NCI-H2171 (cell line): ENCODE measurements around the gene TMEM117.

Source experiments
- DNase-seq: peaks from one replicate; lab custom pipeline; 2025; lab: John Stamatoyannopoulos, UW

Gene TMEM117

GRCh38 chr12:43964033-43964432 lies 128.2 kb downstream of the TMEM117 start:
- DNase-seq, result no peak

GRCh38 chr12:43964961-43965360 lies 129.1 kb downstream of the TMEM117 start:
- no peak for DNase-seq

DNA sequence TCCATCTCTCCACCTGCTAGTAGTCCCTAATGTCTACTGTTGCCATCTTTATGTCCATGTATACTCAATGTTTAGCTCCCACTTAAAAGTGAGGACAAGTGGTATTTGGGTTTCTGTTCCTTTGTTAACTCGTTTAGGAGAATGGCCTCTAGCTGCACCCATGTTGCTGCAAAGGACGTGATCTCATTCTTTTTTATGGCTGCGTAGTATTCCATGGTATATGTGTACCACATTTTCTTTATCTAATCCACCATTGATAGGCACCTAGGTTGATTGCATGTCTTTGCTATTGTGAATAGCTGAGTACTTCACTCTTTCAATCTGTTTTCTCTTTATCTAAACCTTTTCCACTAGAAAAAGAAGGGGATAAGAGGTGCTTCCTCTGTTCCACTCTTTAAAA lies 130.0 kb downstream of the TMEM117 start:
- no peak for DNase-seq

GRCh38 chr12:43968736-43969135 lies 132.9 kb downstream of the TMEM117 start:
- DNase-seq, result no peak

GRCh38 chr12:43969882-43970281 lies 134.0 kb downstream of the TMEM117 start:
- no peak for DNase-seq

DNA sequence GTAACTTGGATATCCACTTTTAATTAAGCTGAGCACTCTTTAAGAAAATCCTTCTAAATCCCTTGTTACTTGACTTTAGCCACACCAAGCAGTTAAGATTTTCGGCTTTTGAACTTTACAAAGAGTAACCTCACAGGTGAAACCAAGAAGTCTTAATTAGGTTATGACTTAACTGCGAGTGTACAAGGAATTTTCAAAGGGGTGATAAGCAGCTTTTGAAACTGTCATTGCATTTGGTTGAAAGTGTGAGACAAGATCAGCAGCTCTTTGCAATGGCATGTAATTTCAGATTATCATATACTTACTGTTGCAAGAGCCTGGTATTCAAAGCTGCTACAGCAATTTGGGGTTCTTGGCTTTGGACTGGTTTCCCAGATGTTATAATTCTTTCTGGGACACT lies 137.5 kb downstream of the TMEM117 start:
- no peak for DNase-seq

DNA sequence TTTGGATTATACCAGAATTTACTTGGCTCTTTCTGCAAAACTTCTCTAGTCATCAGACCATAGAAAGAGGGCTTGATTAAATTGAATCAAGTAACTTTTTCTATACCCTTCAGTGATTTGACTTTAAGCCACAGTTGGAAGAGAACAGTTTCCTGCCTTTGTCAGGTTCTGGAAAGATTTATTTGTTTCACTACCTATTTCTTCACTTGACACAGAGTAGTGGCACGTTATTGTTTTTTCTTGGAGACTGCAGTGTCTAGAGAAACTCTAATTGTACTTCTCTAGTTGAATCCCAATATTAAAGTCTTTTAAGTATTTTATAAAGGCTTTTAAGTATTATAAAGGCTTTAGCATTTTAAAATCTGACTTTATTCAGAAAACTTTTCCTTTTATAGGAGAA lies 138.1 kb downstream of the TMEM117 start:
- no peak for DNase-seq

DNA sequence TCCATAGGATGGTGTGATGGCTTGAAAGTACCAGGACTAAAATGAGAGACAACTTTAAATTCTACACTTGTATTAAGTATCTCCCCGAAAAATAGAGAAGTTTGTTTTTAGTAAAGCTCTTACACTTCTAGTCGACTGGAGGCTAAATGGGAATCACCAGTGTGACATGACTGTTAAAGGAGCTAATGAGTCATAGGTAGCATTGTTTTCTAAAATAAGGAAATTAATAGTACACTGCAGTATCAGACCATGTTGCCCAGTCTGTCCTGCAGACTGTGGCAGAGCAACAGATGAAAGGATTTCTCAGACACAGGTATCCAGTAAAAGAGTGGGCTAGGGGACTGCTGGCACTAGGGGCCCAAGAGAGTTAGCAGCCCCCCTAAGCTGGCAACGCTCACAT lies 140.1 kb downstream of the TMEM117 start:
- DNase-seq, result no peak

DNA sequence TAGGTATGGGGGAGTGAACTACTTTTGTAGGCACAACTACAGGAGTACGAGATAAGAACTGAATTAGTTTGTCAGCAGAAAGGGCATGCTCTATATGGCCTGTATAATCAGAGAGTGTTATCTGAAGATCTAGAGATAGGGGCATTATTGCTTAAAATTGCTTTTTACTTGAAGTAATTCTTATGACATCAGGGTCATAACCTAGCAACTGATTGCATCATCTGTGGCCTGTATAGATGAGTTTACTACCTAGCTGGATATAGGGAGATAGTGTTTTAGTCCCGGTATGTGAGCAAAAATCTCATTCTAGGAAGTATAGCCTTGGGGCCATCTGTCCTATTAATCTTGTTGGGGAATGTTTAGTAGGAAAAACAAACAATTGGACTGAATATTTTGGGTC lies 142.7 kb downstream of the TMEM117 start:
- DNase-seq, result no peak

GRCh38 chr12:43979450-43979849 lies 143.6 kb downstream of the TMEM117 start:
- DNase-seq, result no peak

GRCh38 chr12:43980627-43981191 lies 144.8 kb downstream of the TMEM117 start:
- no peak for DNase-seq

GRCh38 chr12:43981726-43982125 lies 145.8 kb downstream of the TMEM117 start:
- no peak for DNase-seq

GRCh38 chr12:43982544-43982943 lies 146.7 kb downstream of the TMEM117 start:
- no peak for DNase-seq

DNA sequence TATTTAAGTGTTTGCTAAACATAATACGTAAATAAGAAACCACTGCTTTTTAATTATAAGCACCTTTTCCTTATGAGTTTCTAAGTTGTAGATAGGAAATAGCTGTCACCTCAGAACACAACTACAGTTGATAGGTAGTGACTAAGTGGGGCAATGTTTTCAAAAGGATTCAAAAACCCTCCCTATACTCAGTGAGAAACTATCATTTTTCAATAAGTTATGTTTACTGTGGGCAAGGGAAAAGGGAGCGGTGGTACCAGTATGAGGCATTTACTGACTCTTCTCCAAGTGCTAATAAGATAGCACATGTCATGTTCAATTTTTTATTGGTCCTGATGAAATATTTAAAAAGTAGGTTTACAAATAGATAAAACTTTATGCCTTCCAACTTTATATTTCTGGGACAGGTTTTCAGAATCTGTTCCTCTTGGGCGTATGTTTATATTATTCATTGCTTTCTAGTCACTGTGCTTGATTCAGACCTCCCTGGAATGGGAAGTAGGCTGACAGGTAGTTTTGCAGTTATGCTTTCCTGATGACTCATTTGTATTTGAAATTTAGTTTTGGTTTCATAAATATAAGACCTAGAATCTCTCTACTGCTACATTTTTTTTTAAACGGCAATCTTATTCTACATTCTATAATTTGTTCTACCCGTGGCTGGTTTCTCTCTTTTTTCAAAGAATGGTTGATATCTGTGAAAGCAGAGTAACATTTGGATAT lies 153.1 kb downstream of the TMEM117 start:
- no peak for DNase-seq

GRCh38 chr12:43992856-43993255 lies 157.0 kb downstream of the TMEM117 start:
- no peak for DNase-seq

DNA sequence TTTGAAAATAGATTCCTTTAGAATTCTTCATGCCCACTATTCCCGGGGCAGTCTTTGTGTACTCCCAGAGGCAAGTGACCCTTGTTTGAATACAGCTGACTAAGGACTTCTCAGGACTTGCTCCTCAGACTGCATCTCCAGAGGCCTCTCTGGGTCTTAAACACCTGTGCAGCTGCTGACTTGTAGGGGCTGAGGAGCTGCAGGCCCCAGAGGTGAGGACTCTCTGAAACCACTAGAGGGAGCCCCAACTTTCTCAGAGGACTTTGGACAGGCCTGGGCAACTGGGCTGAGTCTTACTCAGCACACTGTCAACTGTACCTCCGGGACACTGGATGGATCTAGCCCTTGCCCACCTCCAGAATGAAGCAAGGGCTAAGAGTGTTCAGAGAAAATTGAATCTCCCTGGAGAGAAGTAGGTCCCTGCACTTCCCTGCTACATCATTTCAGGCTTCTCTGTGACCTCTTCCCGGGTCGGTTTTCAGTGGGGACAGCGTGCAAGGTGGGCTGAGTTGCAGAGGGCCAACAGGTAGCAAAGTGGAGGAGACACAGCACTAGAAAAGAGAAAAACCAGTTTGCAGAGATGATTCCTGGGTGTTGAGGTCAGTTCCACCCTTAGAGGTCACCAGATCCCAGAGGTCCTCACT lies 164.6 kb downstream of the TMEM117 start:
- DNase-seq, result peak; percentile 12

DNA sequence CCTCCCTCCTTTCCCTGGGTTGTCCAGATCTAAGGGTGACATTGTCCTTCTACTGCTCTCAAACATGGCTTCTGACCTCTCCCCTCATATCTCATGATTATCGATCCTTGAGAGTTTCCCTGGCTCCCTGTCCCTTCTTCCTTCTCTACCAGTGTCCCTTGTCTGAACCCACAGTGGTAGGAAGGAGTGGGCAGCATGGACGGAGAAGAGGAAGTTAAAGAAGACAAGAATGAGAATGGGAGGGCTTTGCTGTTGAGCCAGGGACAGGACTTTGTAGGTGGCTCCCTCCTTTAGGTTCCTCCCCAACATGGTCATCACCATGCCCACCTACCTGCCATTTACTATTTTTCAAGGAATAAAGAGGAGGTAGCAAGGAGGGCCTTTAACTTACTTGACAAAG lies 166.7 kb downstream of the TMEM117 start:
- no peak for DNase-seq

- DNase-seq, result no peak
These were observed 167.8 kb downstream of the TMEM117 start for GRCh38 chr12:44003721-44004120.

DNA sequence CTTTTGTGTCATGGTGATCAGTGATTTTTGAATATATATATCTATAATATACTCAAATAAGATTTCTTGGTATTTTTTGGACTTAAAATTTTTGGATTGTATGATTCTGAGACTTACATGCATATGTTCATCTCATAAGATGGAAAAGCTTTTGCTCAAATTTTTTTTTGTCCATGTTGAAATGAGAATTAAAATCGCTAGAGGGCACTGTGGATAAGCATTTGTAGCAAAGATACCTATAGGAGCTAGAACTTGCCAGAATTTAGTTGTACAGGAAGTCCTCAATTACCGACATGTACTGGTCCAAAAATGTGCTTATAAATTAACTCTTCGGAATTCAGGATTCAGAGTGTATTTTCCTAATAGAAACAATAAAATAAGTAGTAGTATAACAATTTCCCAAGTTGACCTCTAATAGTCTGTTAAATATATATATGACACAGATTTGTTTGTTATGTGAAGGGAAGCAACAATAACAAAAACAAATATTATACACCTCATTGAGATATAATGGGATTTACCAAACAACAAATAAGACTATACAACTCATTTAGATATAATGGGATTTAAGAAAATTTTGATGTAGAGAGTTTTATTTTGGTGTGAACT lies 179.6 kb downstream of the TMEM117 start:
- no peak for DNase-seq

GRCh38 chr12:44017216-44017615 lies 181.3 kb downstream of the TMEM117 start:
- no peak for DNase-seq

DNA sequence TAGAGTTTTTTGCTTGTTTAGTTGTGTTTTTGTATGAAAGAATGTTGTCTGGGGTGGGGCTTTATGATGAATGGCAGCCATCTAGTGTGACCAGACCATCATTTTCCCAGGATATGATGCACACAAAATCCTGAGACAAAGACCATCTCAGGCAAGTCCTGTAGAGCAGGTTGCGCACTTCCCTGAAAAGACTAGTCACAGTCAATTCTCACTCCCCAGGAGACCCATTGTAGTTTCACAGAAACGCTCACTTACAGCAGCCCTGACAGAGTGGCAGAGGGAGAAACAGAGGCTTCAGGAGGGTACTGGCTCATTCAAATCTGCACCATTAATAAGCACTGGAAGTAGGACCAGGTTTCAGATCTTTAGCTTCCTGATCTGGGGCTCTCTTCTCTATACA lies 183.2 kb downstream of the TMEM117 start:
- no peak for DNase-seq

- DNase-seq, result no peak
These were observed 184.7 kb downstream of the TMEM117 start for GRCh38 chr12:44020555-44020954.

DNA sequence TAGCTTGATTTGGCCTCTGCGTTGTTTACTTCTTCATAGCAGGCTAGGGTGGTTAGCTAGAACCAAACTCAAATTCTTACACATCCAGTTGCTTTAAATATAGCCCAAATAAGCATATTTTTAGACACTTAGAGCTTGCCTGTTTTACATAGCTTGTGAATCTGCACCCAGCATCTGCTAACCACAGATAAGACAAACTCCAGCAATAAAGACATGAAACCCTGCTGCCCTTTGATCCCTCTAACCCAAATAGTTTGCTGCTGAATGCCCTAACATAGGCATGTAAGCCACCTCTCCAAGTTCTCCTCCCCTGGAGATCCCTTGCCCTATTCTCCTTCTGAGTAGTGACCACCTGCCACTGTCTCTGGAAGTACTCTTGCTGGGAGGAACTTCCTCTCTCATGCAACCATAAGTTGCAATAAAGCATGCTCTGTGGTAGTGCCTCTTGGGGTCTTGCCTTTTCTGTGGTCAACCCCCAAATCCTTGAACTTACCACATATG lies 185.6 kb downstream of the TMEM117 start:
- no peak for DNase-seq
